HG03354 (cell line): ENCODE results near the gene TECR.
"Not testable (repeated sequence)": the region's sequence is repeated elsewhere in the genome, so short reads cannot be mapped to it uniquely, and the experiment has no call there.

Source experiments
- ATAC-seq: cut with Tn5 transposase; IDR thresholded peaks from one replicate; pipeline ENCODE4 v1.9.1; 2021; ENCODE audit warnings: mild to moderate bottlenecking; ENCODE audit not compliant: unreplicated experiment, poor library complexity, severe bottlenecking

TECR gene

GRCh38 chr19:14576363-14576762 is 47.0 kb downstream of the TECR start:
- ATAC-seq, result no peak

DNA sequence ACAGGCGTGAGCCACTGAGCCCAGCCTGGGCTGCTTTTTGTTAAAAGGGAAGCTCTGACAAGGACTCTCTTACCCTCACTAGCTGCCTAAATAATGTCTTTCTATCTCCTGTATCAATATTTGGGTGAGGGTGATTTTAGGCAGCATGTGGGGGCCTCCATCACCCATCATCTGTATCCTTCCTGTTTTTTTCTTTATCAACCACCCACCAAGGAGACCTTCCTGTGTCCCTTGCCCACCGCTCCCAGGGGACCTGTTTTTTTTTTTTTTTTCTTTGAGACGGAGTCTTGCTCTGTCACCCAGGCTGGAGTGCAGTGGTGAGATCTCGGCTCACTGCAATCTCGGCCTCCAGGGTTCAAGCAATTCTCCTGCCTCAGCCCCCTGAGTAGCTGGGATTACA is 47.9 kb downstream of the TECR start:
- ATAC-seq, result no peak

GRCh38 chr19:14577885-14578427 is 48.6 kb downstream of the TECR start:
- no peak for ATAC-seq

DNA sequence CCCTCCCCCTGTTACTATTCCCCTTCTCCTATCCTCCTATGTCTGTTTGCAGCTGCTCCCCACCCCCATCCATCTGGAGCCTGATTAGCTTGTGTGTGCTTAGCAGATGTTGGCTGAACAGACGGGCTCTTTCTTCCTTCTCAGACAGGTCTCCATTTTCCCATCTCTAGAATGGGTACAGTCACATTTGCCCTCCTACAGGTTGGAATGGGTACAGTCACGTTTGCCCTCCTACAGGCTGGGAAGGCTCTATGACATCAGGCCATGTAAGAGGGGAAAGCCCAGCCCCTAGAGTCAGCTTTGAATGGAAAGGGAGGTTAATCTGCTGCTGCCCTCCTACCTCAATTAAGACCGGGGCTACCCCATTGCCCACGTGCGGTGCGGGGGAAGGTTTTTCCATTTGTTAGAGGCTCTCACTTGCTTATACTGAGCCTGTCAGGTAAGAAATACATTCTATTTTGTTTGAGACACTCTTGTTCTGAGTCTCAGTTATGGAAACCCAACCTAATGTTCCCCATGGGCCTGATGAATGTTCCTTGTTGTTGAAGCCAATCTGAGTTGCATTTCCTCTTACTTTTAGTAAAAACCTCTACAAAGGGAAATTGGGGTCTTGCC is 51.3 kb downstream of the TECR start:
- no peak for ATAC-seq

DNA sequence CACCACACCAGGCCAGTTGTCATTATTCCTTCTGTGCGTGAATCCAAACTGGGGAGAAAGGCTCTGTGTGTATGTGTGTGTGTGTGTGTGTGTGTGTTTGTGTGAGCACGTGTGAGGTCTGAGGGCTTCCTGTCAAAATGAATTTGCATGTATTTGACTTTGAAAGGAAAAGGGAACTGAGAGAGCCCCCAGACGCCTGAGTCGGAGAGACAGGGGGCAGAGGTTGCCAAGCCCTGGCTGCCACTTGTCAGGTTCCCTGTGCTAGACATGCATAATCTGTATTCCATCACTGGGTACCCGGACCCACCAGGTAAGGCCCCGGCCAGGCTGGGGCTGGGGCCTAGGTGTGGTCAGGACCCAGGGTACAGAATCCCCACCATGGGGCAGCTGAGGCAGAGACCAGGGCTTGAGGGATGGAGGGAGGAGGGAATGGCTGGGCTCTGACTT is 53.5 kb downstream of the TECR start, which contains the start of gene CLEC17A:
CLEC17A (plus strand) TSS at position 191 of the 447 bp plus-strand sequence; CDS start at position 268, 77 bp downstream.
- ATAC-seq, result peak; percentile 42

DNA sequence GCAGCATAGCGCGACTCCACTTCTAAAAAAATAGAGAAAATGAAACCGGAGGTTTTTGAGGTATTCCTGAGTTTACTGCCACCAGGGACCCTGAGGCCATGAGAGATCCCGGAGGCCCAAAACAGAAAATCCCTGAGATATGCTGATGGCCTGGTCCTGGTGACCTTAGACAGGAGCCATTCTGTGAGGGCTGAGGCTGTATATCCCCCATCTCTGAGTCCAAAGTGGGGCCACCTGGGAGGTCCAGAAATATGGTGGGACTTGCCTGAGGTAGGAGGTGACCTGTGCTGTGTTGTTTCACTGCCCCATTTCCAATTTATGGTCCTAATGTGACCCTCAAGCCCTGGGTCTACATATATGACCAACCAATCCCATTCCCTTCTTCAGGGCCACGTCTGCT is 55.0 kb downstream of the TECR start:
- ATAC-seq, result not testable (repeated sequence)

DNA sequence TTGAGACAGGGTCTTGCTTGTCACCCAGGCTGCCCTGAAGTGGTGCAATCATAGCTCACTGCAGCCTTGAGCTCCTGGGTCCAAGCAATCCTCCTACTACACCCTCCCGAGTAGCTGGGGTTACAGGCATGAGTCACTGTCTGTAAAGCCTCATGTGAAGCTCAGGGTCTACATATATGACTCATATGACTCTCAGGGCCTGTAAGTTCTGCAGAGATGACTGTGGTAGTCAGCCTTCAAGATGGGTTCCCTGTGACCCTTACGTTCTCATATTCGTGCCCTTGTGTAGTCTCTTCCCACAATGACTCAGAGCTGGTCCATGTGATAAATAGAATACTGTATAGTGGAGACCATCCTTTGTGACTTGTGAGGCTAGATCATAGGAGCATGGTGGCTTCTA is 55.8 kb downstream of the TECR start:
- ATAC-seq, result peak; percentile 65

DNA sequence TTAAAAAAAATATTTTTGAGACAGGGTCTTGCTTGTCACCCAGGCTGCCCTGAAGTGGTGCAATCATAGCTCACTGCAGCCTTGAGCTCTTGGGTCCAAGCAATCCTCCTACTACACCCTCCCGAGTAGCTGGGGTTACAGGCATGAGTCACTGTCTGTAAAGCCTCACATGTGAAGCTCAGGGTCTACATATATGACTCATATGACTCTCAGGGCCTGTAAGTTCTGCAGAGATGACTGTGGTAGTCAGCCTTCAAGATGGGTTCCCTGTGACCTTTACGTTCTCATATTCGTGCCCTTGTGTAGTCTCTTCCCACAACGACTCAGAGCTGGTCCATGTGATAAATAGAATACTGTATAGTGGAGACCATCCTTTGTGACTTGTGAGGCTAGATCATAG is 60.0 kb downstream of the TECR start:
- not testable (repeated sequence) for ATAC-seq

GRCh38 chr19:14595558-14595957 is 66.2 kb downstream of the TECR start:
- ATAC-seq, result no peak

DNA sequence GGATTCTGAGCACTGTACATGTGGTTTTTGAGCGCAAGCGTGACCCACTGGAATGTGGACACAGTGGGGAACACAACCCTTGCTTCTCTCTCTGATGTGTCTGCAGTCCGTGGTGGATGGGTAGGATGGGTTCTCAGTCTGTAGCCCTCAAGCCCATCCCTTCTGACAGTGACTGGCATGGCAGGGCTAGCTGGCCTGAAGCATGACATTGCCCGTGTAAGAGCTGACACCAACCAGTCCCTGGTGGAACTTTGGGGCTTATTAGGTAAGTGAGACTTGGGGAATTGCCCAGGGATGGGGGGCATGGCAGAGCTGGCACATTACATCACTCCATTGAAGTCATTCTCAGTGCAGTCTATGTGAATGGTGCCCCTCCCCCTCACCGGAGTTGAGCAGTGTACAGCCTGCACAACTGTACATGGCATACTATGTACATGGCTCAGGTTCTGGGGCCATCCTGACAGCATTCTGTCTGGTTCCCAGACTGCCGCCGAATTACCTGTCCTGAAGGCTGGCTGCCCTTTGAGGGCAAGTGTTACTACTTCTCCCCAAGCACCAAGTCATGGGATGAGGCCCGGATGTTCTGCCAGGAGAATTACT is 70.3 kb downstream of the TECR start:
- no peak for ATAC-seq

DNA sequence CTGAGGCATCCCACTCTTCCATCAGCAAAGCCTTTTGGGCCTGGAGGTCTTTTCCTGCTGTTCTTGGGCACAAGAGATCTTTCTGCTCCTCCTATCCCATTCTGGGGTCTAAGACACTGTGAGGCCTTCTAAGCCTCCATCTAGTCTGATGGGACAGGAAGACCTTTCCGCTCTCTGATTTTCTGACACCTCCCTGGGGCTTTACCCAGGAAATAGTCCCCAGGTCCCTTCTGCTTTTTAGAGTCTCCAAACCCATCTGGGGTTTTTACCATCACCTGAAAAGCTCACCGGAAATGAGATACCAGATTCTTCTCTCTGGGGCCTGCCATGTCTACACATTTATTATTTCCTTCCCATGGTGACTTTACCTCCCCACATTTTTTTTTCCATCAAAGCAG is 74.6 kb downstream of the TECR start:
- ATAC-seq, result peak; percentile 83

- ATAC-seq, result no peak
These were observed 77.2 kb downstream of the TECR start for GRCh38 chr19:14606627-14607026.

DNA sequence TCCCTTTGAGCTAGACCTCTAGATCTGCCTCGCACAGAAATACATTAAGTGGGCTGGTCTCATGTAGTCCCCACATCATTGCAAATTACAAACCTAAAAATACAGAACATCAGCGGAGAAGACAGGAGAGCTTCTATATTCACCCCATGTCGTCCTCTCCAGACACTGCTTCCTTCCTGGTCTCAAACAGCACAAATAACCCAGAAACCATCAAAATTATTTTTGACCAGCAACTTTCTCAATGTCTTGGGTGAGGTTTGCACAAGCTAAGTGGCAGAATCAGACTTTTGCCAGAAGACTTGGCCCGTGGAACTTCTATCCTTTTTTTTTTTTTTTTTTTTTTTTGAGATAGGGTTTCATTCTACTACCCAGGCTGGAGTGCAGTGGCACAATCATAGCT is 81.7 kb downstream of the TECR start:
- no peak for ATAC-seq

- ATAC-seq, result not testable (repeated sequence)
These were observed 82.8 kb downstream of the TECR start for GRCh38 chr19:14612242-14612641.

GRCh38 chr19:14612657-14613056 is 83.3 kb downstream of the TECR start:
- ATAC-seq, result no peak

DNA sequence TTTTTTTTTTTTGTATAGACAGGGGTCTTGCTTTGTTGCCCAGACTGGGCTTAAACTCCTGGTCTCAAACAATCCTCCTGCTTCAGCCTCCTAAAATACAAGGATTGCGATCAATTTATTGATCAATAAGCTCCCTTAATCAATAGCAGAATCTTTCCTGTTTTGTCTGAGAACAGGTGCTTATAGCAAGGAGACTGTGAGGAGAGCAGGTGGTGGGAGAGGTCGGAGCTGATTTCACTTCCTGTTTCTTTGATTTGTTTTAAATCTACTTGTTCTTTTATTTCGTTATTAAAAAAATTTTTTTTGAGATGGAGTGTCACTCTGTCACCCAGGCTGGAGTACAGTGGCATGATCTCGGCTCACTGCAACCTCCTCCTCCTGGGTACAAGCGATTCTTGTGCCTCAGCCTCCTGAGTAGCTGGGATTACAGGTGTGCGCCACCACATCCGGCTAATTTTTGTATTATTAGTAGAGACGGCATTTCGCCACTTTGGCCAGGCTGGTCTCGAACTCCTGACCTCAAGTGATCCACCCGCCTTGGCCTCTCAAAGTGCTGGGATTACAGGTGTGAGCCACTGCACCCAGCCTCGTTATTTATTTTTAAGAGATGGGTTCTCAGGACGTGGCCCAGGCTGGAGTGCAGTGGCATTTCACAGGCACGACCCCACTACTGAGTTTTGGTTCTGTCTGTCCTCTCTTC is 84.2 kb downstream of the TECR start:
- not testable (repeated sequence) for ATAC-seq

DNA sequence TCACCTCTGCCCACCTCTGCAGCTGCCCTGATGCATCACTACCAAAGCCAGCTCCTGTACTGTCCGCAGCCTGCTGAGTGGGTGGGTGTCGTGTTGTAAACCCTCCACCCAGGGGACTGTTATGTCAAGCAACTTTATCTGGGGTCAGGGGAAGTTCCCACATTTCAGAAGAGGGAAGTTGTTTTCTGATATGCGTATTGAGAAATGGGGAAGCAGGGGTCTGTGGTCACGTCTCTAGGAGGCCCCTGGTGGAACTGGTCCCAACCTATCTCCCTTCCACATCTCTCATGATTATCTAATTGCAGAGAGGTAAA is 84.7 kb downstream of the TECR start:
- ATAC-seq, result no peak
